MG63 (cell line): ENCODE measurements around the gene GPAM. TPM values are rescaled to one million over a fixed set of nuclear protein-coding genes. Genes with fewer than 3 reads are reported as not detected.

Source experiments
- DNase-seq: peaks from one replicate; pipeline ENCODE4 v3.0.0-alpha.2; 2020
- H3K27me3 ChIP-seq: fragments of 250-450 bp; sonication (Bioruptor Pico); 2 replicates; pipeline ENCODE4 v1.5.1; 2020; ENCODE audit warnings: mild to moderate bottlenecking, moderate library complexity
- H3K36me3 ChIP-seq: fragments of 250-450 bp; sonication (Bioruptor Pico); 2 replicates; pipeline ENCODE4 v1.5.1; 2020; ENCODE audit warnings: mild to moderate bottlenecking, moderate library complexity
- H3K4me3 ChIP-seq: fragments of 250-450 bp; sonication (Bioruptor Pico); 2 replicates; pipeline ENCODE4 v1.5.1; 2020; ENCODE audit warnings: mild to moderate bottlenecking, moderate library complexity
- H3K9me3 ChIP-seq: fragments of 250-450 bp; sonication (Bioruptor Pico); 2 replicates; pipeline ENCODE4 v1.5.1; 2020; ENCODE audit warnings: mild to moderate bottlenecking, moderate library complexity
- total RNA-seq: library from RNA; depleted of rRNA; stranded (reverse); fragments of >200 nt; shearing (Covaris generic); gene quantifications from 2 replicates; pipeline ENCODE4 v1.2.3, GENCODE V29; 2014; ENCODE audit warnings: low replicate concordance

Gene GPAM
- total RNA-seq, 1 experiment from 2014 or later: 4.4 TPM

DNA sequence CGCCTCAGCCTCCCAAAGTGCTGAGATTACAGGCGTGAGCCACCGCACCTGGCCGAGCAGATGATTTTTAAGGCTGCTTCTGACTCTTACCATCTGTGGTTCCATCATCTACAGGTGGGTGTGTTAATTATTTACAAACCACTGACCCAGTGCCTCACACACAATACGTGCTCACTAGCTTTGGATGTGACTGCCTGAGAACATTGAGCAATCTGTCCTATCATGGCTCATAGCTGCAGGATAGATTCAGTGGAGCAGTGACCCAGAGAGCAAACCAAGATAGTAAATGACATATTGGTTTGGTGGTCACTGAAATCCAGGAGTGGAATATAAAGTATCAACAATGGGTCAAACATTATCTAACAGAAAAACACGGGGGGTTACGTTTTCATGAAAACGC is 24.1 kb downstream of the GPAM start:
- no peak for DNase-seq
- Histone ChIP-seq H3K9me3 (no peaks in the 10 kb centered on the region), H3K36me3 (peaks cover 21% of the 10 kb centered on the region), H3K27me3 (no peaks in the 10 kb centered on the region), H3K4me3 (no peak overlapping the region)

DNA sequence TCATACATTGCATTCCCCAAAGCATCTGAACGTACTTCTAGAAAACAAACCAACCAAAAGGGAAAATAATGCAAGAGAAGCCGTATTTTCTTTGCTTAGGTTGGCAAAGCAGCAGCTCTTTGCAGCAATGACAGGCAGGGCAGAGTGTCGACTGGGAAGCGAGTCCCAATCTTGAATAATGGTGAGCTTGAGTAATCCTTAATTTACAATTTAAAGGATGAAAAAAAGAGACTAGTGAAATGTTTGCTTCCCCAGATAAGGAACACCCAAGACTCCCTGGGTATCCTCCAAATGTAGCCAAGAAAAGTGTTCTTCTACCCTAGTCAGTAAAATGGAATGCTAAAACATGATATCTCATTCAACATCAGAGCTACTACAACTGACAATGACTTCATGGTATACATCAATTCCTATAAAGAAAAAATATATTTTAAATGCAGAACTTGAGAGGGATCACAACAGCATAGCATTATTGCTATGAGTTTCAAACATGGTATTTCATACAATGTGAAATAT is 32.0 kb downstream of the GPAM start:
- no peak for DNase-seq
- Histone ChIP-seq H3K9me3 (no peaks in the 10 kb centered on the region), H3K27me3 (no peaks in the 10 kb centered on the region), H3K4me3 (no peak overlapping the region), H3K36me3 (peaks cover 3% of the 10 kb centered on the region)

DNA sequence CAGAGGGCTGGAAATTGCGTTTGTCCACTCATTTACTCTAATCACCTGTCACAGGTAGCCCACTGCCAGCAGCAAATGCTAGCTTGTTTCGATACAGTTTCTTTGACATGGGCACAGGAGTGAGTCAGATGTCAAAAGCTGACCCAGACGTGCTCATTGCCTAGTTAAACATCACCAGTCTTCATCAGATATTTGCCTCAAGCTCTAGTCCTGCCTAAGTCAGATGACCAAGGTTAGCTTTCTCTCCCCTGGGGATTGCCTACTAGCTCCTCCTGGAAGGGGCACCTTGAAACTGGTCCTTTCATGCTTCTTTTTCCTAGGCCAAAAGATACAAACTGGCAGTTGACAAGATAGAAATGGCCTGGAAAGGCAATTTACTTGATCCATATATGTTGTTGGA is 35.2 kb downstream of the GPAM start:
- Histone ChIP-seq H3K27me3 (no peaks in the 10 kb centered on the region), H3K4me3 (no peak overlapping the region), H3K36me3 (peaks cover 2% of the 10 kb centered on the region; the same call in 1 of the 2 replicates), H3K9me3 (no peaks in the 10 kb centered on the region)
- DNase-seq: no peak

DNA sequence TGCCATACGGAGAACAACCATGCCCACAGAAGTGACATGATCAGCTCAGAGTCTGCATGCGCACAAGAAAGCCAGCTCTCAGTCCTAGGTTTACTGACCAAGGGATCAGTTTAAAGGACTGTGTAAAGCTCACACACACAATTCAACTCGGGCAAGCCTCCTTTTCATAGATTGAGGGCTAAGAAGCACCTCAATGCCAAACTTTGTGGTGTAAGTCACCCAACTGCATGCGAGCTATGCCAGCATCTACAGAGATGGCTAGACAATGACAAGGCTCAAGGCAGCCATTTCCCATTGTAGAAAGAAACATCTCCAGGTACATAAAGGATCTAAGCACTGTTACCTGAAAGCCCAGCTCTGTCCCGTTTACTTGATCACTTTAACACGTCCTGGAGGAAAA is 36.8 kb downstream of the GPAM start:
- DNase-seq: no peak
- Histone ChIP-seq H3K4me3 (no peak overlapping the region), H3K27me3 (no peaks in the 10 kb centered on the region), H3K9me3 (no peaks in the 10 kb centered on the region), H3K36me3 (no peaks in the 10 kb centered on the region; the same call in 1 of the 2 replicates)

DNA sequence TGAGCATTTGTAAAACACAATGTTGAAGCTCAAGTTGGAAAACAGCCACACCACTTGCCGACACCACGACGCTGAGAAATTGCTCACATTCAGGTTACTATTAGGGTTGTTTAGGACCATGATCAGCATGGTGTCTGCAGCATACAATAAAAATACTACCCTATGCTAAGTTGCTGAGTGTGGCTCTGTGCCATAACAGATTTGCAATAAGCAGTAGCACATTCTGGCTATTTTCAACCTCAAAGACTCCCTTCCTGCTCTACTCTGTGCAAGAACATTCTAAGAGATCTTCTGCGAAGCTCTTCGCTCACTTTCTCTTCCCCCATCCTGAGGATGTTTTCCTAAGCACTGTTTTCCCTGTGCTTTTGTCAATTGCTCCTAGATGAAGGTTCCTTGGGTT is 38.3 kb downstream of the GPAM start:
- Histone ChIP-seq H3K9me3 (no peaks in the 10 kb centered on the region), H3K4me3 (no peak overlapping the region), H3K27me3 (no peaks in the 10 kb centered on the region), H3K36me3 (no peaks in the 10 kb centered on the region; the same call in 1 of the 2 replicates)
- DNase-seq: no peak

DNA sequence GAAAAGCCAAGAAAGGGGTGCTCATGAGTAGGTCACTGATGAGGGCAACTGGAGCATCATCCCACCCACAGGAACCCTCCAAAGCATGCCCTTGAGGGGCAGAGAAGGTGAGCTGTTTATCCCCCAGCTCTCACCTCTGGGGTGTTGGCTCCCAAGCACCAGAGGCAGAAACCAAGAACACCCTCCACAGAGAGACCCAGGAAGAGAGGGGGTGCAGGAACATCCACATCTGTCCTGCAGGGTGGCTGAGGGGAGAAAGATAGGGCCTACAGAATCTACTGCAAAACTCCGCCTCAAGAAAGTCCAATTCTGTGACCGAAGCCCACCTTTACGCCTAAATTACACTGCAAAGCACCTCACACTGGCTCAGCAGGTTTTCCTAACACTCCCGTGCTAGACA is 40.1 kb downstream of the GPAM start:
- DNase-seq: no peak
- no peaks in the 10 kb centered on the region for H3K27me3 ChIP-seq
- H3K4me3 ChIP-seq: no peak overlapping the region
- H3K36me3 ChIP-seq: no peaks in the 10 kb centered on the region; the same call in 1 of the 2 replicates
- no peaks in the 10 kb centered on the region for H3K9me3 ChIP-seq

DNA sequence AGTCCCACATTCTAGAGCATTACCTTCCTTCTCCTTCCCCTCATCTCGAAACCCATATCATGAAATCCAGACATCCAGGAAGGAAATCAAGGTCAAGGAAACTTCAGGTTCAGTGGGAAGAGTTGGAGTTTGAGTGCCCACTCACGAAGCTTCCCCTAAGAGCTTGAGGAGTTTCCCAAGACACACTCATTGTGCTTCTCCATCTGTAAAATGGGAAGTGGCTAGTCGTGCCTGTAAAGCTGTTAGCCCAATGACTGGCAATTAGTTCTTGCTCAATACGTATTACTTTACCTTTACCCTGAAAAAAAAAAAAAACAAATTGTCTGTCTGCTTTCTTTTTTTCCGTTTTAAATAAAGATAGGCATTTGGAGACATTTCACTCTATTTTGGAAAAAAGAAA is 42.3 kb downstream of the GPAM start:
- Histone ChIP-seq H3K9me3 (no peaks in the 10 kb centered on the region), H3K27me3 (no peaks in the 10 kb centered on the region), H3K36me3 (no peaks in the 10 kb centered on the region), H3K4me3 (no peak overlapping the region)
- no peak for DNase-seq

DNA sequence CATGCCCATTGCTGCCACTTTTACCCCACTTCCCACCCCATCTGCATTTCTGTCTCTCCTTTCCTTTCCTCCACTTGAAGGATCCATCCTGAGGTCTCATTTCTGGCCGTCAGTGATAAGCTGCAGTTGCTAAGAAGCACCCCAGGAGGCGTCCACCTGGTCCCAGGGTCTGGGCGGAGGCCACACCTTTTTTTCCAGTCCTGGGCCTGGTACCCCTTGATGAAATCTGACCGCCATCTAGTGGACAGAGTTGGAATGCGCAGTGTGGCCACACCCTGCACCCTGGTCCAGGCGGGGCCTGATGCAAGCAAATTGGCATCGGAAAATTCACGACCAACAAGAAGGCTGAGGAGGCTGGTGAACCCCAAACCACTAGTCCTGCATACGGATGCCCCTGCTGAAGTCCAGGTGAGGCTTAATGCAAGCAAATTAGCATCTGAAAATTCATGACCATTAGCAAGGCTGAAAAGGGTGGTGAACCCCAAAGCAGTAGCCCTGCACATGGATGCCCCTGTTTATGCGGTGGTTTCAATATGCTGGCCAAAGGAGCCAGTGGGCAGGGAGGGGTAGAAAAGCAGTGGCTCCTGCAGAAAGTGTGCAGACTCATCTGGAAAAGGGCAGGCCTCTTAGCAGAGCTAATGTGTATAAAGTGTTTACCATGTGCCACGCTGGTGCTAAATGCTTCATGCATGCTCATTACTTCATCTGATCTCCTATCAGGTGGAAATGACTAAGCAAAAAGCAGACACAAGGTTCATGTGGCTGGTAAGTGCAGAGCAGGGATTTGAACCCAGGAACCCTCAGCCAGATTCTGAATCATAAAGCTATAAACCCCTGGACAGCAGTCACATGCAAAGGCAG is 43.2 kb downstream of the GPAM start:
- no peaks in the 10 kb centered on the region for H3K36me3 ChIP-seq
- DNase-seq: peak; percentile 70
- H3K4me3 ChIP-seq: no peak overlapping the region
- H3K9me3 ChIP-seq: no peaks in the 10 kb centered on the region
- no peaks in the 10 kb centered on the region for H3K27me3 ChIP-seq

DNA sequence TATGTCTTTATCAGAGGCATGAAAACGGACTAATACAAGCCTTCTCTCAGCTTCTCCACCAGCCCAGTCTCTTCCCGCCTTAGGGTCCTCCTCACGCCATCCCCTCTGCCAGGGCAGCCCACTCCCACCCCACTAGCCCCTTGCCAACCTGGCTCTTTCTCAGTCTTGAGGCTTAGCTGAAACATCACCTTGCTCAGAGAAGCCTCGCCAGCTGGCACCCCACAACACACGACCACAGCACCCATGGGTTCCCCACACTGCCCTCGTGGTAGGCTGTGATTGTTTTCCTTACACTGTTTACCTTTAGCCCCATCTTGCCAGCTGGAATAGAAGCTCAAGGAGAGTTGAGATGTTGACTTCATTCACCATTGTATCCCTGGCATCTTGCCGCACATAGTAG is 44.4 kb downstream of the GPAM start:
- DNase-seq: no peak
- Histone ChIP-seq H3K36me3 (no peaks in the 10 kb centered on the region), H3K4me3 (no peak overlapping the region), H3K27me3 (no peaks in the 10 kb centered on the region), H3K9me3 (no peaks in the 10 kb centered on the region)

DNA sequence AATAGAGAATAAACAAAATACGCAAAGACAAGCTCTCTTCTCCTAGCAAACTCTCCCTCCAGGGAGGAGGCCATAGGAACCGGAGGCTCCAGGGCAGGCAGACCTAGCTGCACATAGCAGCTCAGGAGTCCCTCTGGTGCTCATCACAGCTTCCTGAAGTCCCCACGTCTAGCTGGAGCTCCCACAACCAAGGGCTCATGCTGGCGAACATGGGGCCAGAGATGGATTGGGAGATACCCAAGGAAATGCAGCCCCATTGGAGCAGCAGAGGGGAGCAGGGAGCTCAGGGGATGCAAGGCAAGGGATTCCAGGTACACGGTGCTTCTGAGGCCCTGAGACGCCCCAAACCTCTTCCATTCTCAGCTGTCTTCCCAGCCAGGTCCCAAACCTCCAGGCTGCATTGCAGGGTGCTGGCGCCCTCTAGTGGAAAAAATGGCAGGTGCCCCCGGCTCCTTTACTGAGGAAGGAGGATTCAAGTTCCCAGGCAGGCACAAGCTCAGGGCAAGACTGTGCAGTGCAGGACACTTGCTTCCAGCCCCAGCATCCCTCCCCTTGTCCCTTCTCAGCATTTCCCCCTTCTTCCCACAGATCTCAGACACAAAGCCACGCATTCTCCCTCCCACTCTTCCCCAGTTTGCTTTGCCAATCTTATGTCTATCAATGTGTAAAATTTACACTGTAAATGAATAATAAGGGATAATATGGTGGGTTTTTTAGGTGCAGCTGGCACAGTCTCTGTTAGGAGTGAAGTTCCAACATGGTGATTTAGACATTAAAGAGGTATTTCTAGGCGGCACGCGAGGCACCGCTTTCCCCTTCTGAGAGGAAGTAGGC is 46.2 kb downstream of the GPAM start:
- H3K9me3 ChIP-seq: no peaks in the 10 kb centered on the region
- no peaks in the 10 kb centered on the region for H3K36me3 ChIP-seq
- DNase-seq: peak; percentile 43
- no peaks in the 10 kb centered on the region for H3K27me3 ChIP-seq
- H3K4me3 ChIP-seq: no peak overlapping the region

DNA sequence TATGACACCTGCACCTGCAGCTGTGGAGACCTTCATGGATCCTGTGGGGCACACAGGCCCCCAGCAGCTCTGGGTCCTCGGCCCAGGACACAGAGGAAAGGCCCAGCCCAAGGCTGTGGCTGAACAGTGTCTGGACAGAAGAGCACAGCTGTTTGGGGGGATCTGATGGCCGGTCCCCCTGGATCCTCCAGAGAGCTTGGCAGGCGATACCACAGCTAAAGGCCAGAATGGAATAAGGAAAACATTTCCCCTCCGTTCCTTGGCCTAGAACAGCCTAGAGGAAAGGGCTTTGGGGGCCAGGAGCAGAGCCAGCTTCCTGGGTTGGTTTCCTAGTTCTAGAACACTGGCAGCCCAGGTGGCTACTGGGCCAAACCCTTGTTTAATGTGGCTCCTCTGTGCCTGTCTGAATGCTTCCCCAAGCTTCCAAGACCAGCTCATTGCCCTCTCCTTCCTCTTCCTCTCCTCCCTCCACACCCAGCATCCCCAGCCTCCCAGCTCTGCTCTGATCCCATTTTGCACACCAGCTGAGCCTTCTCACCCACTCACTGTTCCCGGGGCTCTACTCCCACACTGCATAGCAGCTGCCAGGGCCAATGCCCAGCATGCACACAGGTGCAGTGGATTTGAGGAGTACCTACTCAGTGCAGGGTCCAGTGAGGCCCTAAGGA is 46.9 kb downstream of the GPAM start:
- Histone ChIP-seq H3K9me3 (no peaks in the 10 kb centered on the region), H3K4me3 (no peak overlapping the region)
- DNase-seq: no peak

DNA sequence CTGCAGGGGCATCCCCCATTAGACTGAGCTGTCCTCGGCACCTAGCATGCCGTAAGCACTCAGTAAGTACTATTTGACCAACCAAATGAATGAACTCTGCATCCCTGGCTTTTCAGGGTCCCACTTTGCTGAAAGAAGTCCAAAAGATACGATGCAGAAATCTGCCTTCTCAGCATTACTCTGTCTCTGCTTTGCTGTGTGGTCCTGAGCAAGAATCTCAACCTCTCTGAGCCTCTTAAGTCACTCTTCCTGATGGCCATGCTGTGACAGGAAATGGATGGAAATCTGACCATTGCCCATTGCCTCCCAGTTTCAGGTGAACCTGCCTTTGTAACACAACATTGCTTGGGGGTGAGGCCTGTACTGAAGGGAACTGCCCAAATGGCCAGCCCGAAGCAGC is 48.0 kb downstream of the GPAM start:
- Histone ChIP-seq H3K27me3 (no peaks in the 10 kb centered on the region), H3K9me3 (no peaks in the 10 kb centered on the region)

More for the DNA sequence above, 46.9 kb downstream of the GPAM start:
- Histone ChIP-seq H3K36me3 (no peaks in the 10 kb centered on the region), H3K27me3 (no peaks in the 10 kb centered on the region)

DNA sequence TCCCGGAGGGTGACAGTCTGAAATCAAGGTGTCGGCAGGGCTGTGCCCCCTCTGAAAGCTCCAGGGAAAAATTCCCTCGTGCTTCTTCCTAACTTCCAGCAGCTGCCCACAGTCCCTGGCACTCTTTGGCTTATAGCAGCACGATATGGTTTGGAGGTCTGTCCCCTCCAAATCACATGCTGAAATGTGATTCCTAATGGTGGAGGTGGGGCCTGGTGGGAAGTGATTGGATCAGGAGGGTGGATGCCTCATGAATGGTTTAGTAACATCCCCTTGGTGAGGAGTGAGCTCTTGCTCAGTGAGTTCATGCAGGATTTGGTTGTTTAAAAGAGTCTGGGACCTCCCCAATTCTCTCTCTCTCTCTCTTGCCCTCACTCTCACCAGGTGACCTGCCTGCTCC is 51.1 kb downstream of the GPAM start:
- Histone ChIP-seq H3K4me3 (no peak overlapping the region), H3K9me3 (no peaks in the 10 kb centered on the region), H3K27me3 (no peaks in the 10 kb centered on the region), H3K36me3 (no peaks in the 10 kb centered on the region)
- no peak for DNase-seq

More for the DNA sequence above, 48.0 kb downstream of the GPAM start:
- H3K4me3 ChIP-seq: no peak overlapping the region
- H3K36me3 ChIP-seq: no peaks in the 10 kb centered on the region
- no peak for DNase-seq

DNA sequence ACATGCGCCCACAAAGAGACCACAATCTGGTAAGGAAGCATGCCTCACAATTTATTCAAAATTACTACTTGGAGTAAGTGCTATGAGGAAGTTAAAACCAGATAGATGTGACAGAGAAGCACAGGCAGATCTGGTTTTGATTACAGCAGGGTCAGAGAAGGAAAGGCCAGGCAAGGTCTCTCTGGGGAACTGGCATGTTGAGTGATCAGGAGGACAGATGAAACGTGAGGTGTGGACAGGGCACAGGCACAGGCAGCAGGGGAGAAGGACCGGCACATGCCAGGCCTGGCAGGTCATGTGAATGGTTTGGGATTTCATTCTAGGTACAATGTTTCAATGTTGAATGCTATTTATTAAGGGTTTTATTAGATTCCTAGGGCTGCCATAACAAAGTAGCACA is 51.6 kb downstream of the GPAM start:
- H3K9me3 ChIP-seq: no peaks in the 10 kb centered on the region
- no peaks in the 10 kb centered on the region for H3K36me3 ChIP-seq
- H3K27me3 ChIP-seq: no peaks in the 10 kb centered on the region
- H3K4me3 ChIP-seq: no peak overlapping the region
- DNase-seq: no peak

DNA sequence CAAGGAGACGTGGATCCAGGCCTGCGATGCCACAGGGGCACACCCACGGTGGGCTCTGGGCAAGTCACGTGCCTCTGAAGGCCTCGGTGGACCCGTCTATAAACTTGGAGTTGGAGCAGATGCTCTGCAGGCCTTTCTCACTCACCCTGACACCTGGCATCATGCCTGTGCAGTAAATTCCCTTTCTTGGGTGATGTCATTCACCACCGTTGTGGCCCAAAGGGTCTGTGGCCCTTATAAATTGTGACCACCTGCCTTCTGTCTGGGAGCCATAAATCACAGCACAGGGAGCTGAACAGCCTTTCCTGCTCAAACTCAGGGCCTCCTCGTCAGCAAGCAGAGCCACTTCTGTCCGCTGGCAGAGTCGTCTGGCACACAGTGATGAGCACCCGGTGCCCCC is 52.2 kb downstream of the GPAM start:
- H3K4me3 ChIP-seq: no peak overlapping the region
- no peaks in the 10 kb centered on the region for H3K27me3 ChIP-seq
- DNase-seq: no peak
- H3K36me3 ChIP-seq: no peaks in the 10 kb centered on the region
- no peaks in the 10 kb centered on the region for H3K9me3 ChIP-seq

DNA sequence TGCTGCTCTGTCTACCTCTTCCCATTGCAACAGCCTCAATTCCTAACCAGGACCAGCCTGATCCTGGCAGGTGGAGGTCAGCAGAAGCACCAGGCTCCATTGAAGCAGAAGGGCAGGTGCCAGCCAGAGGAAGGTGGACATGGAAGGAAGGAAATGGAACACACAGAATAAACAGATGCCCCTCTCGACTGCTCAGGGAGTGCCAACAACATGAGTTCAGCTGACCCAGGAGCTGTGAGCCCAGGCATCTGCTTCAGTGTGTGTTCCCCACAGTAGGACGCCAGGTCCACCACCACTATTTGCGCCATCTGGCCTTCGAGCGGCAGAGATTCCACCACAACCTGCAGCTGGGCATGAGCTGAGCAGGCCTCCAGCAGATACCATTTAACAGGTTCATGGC is 56.7 kb downstream of the GPAM start:
- no peaks in the 10 kb centered on the region for H3K36me3 ChIP-seq
- H3K27me3 ChIP-seq: no peaks in the 10 kb centered on the region
- no peaks in the 10 kb centered on the region for H3K9me3 ChIP-seq
- no peak for DNase-seq
- H3K4me3 ChIP-seq: no peak overlapping the region

DNA sequence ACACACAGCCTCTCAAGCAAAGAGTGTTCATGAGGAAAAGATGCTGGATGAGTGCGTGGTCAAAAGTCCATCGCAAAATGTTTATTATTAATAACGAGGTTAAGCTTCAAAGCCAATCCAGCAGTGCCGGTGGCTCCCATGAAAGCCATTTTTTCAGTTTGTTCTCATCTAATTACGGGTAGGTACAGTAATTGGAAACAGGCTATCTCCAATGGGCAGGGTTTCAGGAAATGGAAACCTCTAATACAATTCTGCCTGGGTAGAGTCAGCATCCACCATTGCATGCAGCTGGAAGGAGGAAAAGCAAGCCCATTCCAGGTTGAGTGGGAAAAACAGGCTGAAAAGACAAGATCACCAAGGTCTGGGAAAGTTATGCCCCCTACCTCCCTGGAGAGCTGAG is 57.4 kb downstream of the GPAM start:
- Histone ChIP-seq H3K27me3 (no peaks in the 10 kb centered on the region), H3K4me3 (no peak overlapping the region), H3K36me3 (no peaks in the 10 kb centered on the region), H3K9me3 (no peaks in the 10 kb centered on the region)
- no peak for DNase-seq
